T-helper 22 cell (primary cell): Measurements from ENCODE around the gene C3orf49.

Experiments used
- DNase-seq: peaks from one replicate; pipeline ENCODE4 v3.0.0-alpha.2; 2020; ENCODE audit warnings: low read depth

Gene C3orf49, protein sequence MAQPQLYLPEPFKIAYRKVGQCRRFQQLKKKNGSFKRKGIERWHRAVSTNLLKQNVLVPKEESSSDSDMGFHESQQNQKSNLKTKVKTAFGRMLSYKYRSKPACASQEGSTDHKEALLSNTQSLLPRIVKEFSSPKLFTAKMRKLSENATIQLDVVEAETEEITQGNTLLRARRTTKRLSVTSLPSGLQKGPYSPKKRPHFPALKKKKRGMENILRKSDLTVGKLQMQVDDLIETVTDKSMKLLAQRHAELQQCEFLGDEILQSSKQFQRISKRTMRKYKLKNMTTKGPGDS

DNA sequence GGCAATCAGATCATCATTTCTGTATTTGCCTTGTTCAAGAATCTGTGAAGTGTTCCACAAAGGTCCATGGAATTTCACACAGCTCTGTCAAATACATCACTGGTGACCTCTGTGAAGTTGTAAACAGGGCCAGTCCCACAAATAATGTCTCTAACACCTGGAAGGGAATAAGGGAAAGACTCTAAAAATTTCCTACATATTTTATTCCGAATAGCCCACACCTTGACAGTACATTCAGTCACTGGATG, at the start of gene C3orf49:
Gene C3orf49 (plus strand): TSS at position 149 of the 248 bp plus-strand sequence. CDS start 173 bp downstream, outside the sequence.
- no peak for DNase-seq

DNA sequence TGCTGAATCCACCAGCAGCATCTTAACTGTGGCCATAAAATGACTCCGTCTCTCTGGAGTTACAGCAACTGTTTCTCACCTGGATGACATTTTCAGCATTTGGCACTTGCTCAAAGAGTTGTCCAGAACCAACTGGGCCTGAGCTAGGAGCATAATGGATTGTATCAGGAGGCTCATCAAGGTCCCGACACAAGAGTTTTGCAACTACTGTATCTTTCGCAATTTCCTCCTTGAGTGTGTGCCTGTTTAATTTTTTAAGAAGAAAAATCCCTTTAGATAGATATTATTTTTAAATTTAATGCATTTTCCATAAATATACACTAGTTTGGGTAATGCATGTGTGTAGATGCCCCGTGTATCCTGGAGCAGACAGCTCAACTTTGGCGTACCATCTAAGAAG, 44.3 kb upstream of the C3orf49 start:
- DNase-seq: no peak

DNA sequence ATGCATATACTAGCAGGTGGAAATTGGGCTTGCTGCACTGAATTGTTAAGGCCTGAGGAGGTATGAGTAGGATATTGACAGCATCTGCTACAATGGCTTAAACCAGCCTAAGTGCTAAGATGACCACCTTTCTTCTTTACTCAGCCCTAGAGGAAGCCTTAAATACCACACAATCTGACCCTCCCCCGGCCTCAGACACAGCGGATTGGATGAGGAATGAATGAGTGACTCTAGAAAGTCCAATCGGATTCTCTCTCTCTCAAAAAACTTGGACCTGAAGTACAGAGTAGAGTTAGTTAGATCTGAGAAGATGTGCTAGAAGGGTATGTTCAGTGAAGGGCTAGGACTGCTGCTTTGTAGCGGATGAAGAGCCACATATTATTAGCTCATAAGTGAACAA, 39.9 kb upstream of the C3orf49 start:
- DNase-seq: no peak

DNA sequence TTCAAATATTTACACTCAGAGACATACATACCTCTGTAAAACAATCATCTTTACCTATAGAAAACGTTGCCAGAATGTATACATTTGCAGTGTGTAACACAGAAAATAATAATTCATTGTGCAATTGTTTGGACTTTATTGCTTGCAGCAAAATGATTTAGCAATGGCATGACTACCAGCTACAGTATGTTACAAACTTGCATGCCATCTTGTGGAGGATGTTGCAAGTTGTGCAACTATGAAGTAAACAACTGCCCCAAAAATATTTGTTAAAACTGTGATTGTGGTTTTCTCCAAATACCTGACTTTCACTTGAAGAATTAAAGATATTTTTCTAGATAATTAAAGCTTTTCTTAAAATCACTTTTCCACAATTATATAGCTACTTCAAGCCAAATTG, 27.1 kb upstream of the C3orf49 start:
- no peak for DNase-seq

DNA sequence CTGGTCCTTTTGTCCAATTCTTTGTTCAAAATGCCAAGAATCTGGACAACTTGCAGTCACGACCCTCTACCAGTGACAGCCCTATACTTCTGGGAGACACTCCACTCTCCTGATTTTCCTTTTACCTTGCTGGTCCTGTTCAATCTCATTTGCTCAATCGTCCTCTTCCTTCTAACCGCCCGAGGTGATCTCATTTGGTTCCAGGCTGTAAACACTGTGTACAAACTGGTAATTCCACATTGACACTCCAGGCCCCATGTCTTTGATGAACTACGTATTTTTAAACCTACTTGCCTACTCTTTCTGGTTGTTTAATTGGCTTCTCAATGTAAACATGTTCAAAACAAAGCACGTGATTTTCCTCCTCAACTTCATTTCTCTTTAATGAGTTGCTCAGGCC, 23.7 kb upstream of the C3orf49 start:
- no peak for DNase-seq

DNA sequence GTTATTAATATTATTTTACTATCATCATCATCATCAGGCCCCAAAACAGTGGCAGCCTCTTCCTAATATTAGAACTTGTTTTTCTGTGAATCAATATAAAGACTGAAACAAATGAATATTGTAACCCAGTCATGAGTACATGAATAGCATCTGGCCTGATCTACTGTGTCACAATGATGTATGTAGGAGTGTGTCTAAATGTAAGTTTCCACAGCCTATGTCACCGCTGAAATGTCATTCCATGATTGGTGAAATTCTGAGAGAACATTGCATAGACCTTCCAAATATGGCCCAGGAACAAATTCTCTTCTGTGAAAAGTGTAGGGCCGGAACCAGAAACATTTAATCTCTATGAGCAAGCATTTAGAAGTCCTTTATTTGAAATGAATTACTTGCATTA, 20.6 kb upstream of the C3orf49 start:
- DNase-seq: no peak

DNA sequence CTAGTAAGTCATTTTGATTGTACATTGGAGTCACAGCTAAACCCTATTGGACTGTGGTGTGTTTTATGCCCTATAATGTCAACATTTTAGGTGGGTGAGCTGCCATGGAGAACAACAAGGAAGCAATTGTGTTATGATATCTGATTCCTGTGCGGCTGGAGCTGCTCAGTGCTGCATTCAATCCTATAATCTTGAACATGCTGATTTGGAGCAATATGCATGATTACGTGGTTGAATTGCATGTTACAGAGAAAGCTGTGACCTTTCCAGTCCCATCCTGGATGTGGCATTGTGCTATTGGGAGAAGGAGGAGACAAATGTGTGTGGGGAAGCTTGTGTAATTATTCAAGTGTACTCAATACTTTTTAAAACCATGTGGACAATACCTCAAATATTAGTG, 20.1 kb upstream of the C3orf49 start:
- DNase-seq: no peak

DNA sequence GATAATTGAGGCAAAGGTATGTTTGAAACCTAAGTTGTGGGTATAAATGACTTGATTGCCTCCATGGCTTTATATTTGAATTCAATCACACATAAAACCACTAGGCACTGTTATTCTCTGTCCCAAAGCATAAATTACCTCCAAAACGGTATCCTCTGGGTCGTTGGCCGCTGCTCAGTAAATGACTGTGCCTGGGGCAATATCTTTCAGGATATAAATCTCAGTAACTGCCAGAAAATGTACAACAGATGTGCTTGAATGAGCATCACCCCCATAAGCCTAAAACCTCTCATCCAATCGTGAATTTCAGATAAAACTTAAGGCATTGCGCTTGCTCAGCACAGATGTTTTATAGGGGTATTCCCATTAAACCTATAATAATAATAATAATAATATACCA, 19.0 kb upstream of the C3orf49 start:
- no peak for DNase-seq

DNA sequence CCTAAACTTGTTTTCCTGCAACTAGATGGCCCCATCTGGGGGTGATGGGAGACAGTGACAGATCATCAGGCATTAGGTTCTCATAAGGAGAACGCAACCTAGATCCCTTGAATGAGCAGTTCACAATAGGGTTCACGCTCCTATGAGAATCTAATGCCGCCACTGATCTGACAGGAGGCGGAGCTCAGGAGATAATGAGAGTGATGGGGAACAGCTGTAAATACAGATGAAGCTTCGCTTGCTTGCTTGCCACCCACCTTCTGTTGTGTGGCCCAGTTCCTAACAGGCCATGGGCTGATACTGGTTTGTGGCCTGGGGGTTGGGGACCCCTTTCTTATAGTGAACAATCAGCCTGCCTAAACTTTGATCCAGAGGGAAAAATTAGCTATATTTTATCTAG, 15.2 kb upstream of the C3orf49 start:
- no peak for DNase-seq

DNA sequence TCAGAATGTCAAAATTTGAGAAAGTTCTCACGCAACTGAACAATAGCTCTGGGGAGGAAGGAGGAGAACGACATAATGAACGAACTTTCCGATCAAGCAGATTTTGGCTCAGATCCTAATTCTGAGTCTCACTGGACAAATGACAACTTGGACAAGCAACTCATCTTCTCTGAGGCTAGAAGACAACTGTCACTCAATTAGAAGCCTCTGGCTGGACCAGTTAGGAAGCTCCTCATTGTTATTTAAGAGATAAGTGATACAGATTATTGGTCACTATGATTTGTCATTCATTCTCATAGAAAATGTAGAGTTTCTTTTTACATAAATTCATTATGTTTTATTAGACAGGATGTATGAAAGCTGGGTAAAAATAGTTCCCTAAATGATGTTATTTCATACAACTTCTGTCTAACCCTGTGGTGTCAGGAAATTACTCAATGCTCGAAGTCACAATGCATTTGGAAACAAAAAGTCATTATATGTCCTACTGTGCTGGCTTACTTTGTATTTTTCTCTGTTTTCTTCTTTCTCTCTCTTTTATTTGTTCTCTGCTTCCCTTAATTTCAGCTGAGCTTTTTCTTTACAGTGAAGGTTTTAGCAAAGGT, 11.0 kb upstream of the C3orf49 start:
- DNase-seq: no peak

DNA sequence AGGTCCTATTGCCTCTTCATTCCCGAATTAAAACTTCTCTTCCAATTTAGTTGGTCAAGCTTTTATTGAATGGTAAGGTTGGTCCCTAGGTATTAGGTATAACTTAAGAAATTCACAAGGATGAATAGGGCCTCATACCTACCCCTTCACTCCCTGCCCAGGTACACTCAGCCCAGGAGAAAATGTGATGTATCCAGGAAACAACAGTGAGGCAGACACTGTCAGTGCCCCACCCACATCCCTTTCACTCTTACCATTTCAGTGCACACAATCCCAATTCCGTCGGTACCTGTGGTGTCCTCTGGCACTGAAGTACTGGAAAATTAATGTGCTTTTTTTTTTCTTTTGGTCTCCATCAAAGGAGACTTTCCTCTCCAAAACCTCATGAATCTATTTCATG, 10.5 kb upstream of the C3orf49 start:
- DNase-seq: no peak

DNA sequence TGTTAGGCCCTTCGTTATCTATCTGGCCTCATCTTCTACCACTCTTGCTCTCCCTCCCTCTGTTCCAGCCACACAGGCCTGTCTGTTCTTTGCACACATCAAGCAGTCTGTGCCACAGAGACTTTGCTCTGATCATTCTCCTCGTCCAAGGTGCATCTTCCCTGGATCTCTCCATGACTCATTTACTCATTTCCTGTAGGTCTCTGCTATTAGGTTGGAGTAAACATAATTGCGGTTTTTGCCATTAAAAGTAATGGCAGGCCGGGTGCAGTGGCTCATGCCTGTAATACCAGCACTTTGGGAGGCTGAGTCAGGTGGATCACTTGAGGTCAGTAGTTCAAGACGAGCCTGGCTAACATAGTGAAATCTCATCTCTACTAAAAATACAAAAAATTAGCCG, 9.5 kb upstream of the C3orf49 start:
- DNase-seq: no peak

DNA sequence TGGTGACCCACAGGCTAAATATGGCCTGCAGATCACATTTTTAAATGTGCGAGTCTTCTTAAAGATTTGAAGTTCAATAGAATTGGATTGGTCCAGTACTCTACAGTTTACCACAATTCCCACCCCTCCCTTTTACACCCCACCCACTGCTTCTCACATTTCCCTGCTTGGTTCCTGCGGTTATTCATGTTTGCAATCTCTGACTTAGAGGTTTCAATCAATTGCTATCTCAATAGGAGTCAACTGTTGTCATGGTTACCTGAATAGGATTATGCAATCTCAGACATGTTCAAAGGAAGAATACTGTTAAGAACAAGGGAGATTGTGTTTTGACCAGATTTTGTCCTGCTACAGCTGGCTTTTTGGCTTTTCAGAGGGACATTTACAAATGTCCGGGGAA, 4.9 kb upstream of the C3orf49 start:
- no peak for DNase-seq

DNA sequence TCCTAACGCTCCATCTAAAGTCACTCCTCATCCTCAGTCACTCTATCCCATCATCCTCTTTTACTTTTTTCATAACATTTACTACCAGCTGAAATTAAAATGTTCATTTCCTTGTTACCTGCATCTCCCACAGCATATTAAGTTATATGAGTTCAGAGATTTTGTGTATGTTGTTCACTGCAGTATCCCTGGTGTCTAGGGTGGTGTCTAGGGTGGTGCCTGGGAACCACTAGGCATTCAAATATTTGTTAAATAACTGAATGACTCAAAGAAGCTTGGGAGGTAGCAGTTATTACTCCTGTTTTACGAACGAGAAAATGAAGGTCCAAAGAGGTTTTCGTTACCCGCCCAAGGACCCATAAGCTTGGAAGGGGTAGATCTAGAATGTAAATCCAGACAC, 1.9 kb upstream of the C3orf49 start:
- no peak for DNase-seq

DNA sequence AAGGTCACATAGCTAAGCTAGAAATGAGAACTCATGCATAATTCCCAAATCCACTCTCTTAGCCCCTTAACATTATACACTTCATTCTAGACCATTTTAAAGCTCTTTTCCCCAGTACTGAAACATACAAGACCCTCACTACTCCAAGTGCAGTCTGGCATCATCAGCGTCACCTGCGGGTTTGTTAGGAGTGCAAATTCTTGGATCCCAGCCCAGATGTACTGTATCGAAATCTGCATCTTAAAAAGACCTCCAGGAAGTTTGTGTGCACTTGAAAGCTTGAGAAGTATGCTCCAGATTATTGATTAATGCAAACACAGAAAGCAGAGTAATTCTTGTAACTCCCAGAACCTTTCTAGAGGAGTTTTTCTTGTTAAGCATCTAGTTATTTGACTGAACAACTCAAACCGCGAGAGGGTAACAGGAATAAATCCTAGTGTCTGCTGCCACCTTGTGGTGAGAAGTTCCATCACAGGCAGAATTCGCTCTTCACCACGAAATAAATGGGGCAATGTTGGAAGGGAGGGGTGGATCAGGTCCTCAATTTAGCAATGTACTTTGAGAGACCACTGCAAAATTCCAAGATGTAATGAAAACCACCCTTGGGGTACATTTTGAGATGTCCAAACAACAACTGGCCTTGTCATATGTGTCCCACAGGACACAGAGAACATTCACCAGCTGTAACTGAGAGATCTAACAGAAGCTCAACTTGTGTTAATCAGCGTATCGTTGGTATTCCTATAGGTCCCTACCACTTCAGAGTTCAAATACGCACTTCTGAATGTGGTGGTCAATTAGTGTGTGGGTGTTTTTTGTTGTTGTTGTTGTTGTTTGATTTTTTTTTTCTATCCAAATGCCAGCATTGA, 583 bp upstream of the C3orf49 start:
- DNase-seq: peak; percentile 1

DNA sequence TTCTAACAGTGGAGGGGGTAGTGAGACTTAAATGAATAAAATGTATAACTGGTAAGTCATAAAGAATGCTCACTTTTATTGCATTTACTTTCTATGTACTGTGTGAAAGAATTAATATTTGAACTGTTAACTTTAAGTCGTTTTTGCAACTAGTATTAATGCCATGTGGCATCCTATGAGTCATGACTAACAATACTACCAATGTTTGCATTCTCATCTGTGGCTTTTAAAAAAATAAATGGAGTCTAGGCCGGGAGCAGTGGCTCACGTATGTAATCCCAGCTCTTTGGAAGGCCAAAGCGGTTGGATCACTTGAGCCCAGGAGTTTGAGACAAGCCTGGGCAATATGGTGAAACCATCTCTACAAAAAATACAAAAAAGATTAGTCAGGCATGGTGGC, 5.2 kb downstream of the C3orf49 start:
- DNase-seq: no peak

DNA sequence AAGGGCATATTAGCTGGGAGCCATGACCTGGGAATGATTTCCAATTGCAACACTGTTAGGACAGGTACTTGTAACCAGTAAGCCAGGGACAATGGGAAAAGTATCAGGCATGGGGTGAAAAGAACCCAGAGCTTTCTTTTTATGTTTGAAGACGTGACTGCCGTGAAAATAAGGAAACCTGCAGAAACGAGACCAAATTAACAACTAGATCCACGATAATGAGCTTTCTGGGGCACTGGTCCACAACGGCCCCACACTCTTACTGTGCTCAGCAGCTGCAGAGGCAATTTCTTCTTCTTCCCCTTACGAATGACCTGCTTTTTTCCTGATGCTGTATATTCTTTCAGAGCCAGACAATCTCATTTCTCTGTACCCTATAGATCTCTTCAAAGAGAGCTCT, 11.4 kb downstream of the C3orf49 start:
- no peak for DNase-seq

DNA sequence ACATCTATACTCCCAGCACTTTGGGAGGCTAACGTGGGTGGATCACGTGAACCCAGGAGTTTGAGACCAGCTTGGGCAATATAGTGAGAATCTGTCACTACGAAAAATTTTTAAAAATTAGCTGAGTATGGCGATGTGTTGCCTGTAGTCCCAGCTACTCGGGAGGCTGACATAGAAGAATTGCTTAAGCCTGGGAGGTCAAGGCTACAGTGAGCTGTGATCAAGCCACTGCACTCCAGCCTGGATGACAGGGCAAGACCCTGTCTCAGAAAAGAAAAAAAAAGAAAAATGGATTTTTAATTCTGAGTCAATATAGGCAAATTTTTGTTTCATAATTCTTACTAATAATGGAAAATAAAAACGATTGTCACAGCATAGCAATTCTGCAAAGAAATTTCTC, 13.3 kb downstream of the C3orf49 start:
- DNase-seq: no peak

DNA sequence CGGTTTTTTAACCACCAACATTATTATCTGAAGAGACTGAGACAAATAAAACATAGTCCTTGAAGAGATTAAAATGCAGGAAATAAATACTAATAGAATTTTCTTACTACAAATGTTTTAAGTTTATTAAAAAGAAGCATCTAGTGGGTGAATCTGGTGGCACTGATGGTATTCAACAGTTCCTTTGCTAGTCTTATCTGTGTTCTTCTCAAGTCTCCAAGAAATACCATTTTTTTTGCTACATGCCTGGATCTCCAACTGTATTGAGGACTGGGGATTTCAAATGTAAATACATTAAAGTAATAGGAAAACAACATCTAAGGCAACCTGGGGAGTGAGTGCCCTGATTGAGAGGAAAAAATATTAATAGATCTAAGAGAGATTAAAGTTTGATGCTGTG, 22.6 kb downstream of the C3orf49 start:
- DNase-seq: no peak

DNA sequence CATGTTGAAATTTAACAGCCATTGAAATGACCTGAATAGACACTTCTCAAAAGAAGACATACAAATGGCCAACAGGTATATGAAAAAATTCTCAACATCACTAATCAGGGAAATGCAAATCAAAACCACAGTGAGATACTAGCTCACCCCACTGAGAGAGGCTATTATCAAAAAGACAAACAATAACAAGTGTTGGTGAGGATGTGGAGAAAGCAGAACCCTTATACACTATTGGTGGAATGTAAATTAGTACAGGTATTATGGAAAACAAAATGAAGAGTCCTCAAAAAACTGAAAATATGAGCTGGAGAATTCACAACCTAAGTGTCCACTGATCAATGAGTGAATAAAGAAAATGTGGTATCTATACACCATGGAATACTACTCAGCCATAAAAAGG, 23.0 kb downstream of the C3orf49 start:
- DNase-seq: no peak

DNA sequence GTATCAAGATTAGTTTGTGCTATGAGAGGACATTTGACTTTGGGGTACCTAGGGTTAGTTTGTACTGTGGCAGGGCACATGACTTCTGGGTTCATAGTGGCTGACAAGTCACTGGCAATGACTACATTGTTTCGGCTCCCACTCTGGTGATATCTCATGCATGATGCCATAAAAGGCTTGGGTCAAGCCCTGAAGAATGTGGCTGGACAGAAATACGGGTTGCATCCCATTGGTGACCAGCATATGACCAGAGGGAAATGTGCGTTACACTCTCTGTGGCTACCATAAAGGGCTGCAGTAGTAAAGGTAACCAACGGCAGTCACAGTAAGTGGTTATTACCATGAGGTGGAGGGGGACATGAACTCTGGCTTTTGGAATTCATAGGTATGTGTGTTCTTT, 26.1 kb downstream of the C3orf49 start:
- DNase-seq: no peak

DNA sequence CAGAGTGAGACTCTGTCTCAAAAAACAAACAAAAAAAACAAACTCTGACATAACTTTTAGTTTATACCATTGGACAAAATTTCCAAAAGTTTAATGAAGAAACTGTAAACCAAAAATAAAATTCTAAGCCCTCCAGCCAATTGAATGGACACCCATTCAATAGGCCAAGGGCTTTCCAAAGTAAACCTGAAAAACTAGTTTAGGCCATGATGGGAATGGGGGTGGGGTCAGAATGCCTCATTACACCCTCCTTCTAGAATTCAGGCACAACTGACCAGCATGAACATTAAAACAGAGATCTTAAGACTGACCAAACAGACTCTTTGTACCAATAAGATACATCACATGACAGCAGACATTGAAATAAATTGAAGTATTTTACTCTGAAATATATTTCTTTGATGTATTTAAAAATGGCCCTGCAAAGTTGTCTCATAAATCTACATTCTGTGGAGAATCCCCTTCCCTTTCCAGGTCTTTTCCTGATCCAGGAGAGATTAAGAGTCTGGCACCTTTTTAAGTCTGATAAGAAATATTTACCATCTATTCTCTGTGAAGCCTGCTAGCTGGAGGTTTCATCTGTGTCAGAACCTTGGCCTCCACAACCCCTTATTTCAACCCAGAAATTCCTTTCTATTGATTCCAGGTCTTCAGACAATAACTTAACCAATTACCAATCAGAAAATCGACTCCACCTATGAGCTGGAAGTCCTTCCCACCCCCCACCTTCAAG, 28.8 kb downstream of the C3orf49 start:
- no peak for DNase-seq

DNA sequence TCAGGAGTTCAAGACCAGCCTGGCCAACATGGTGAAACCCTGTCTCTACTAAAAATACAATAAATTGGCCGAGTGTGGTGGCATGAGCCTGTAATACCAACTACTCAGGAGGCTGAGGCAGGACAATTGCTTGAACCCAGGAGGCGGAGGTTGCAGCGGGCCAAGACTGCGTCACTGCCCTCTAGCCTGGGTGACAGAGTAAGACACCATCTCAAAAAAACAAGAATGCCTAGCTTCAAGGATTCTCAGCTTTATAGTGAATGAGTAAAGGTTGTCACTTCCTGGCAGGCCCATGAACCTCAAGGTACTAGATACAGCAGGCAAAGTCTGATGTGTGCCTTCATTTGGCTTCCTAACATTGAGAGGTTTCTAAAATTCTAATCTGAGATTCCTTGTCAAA, 30.1 kb downstream of the C3orf49 start:
- no peak for DNase-seq
